ENCODE data around the gene ZNG1B.
A peak's percentile ranks its signal among the peaks of the same experiment; 100 is the strongest.
"Not testable (repeated sequence)": the region's sequence is repeated elsewhere in the genome, so short reads cannot be mapped to it uniquely, and the experiment has no call there.

ZNG1B gene

DNA sequence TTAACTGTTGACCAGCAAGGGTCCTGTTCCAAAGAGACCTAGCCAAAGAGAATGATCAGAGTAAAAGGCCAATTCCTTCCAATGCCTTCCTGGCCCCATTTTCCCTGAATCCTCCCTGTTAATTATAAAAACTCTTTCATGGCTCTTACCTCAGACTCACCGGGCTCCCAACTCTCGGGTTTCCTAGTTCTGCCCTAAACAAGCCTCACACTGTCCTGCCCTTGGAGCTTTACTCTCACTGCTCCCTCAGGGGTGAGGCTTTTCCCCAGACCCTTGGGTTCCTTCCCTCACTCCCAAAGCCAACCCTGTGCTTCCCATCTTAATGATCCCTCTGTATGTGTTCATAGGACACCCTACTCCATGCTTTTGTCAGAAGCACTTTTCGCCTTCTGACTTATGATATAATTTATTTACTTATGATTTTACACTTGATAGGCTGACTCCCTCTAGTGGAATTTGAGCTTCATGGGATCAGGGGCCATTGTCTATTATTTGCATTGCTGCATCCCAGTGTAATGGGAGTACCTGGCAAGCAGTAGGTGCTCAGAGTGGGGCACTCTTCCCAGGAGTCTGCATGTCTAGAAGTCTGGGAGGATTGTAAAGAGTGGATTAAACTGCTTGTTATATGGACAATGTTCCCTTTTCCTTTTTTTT, 29.9 kb upstream of the ZNG1B start:
- H3K4me2 ChIP-seq = no peak overlapping the region

DNA sequence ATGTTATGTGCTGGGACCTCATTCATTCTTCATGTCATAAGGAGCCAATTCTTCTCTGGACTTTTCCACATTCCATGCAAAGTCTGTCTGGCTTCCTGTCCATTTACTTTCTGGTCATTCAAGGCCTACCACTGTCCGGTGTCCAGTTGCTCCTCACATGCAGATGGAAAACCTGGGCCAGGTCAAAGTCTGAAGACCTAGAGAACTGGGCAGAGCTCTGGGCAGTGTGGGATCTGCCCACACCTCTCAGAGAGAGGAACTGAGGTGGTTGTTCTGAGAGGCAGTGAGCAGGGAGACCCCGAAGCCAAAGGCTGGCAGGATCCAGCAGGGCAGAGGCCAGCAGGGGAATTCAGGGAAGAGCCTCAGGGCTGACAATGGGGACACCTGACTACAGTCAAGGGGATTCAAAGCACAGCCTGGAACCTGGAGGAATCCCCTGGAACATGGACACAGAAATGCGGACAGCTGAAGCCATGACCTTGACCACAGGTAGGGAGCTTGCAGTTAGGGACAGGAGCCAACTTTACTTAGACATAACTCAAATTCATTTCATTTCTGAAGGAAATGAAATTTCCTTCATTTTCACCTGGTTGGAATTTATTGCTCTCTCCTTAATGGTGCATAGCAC, 25.7 kb upstream of the ZNG1B start:
- H3K79me2 ChIP-seq (ENCODE audit: insufficient read depth, low read depth); H3K9ac ChIP-seq; H3K27me3 ChIP-seq (ENCODE audit: insufficient read depth, low read depth); H3K4me1 ChIP-seq (ENCODE audit: low read depth, poor library complexity, severe bottlenecking); H3K27ac ChIP-seq; H4K20me1 ChIP-seq (ENCODE audit: insufficient read depth); H3K36me3 ChIP-seq (ENCODE audit: insufficient read depth); H3K4me3 ChIP-seq (IDR thresholded peaks at IDR 0.05; ENCODE audit: insufficient read depth, low read depth, low read length); H2AFZ ChIP-seq (ENCODE audit: low read depth); H3K4me2 ChIP-seq: not testable (repeated sequence)

More for the DNA sequence above, 29.9 kb upstream of the ZNG1B start:
- Histone ChIP-seq H4K20me1 (ENCODE audit: insufficient read depth) (no peaks in the 10 kb centered on the region), H3K27me3 (ENCODE audit: insufficient read depth, low read depth) (no peaks in the 10 kb centered on the region), H3K79me2 (ENCODE audit: insufficient read depth, low read depth) (no peaks in the 10 kb centered on the region), H2AFZ (ENCODE audit: low read depth) (no peak overlapping the region), H3K4me1 (ENCODE audit: low read depth, poor library complexity, severe bottlenecking) (no peaks in the 10 kb centered on the region), H3K9ac (no peak overlapping the region), H3K36me3 (ENCODE audit: insufficient read depth) (no peaks in the 10 kb centered on the region), H3K27ac (no peak overlapping the region), H3K4me3 (IDR thresholded peaks at IDR 0.05; ENCODE audit: insufficient read depth, low read depth, low read length) (no peak overlapping the region)
- TF ChIP-seq, protein P1, sequence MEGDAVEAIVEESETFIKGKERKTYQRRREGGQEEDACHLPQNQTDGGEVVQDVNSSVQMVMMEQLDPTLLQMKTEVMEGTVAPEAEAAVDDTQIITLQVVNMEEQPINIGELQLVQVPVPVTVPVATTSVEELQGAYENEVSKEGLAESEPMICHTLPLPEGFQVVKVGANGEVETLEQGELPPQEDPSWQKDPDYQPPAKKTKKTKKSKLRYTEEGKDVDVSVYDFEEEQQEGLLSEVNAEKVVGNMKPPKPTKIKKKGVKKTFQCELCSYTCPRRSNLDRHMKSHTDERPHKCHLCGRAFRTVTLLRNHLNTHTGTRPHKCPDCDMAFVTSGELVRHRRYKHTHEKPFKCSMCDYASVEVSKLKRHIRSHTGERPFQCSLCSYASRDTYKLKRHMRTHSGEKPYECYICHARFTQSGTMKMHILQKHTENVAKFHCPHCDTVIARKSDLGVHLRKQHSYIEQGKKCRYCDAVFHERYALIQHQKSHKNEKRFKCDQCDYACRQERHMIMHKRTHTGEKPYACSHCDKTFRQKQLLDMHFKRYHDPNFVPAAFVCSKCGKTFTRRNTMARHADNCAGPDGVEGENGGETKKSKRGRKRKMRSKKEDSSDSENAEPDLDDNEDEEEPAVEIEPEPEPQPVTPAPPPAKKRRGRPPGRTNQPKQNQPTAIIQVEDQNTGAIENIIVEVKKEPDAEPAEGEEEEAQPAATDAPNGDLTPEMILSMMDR (conservative IDR thresholded peaks at IDR 0.05; ENCODE audit: low read depth, low read length) = 0 out of 2 replicates have a peak, but pooled peaks have one; percentile 24

DNA sequence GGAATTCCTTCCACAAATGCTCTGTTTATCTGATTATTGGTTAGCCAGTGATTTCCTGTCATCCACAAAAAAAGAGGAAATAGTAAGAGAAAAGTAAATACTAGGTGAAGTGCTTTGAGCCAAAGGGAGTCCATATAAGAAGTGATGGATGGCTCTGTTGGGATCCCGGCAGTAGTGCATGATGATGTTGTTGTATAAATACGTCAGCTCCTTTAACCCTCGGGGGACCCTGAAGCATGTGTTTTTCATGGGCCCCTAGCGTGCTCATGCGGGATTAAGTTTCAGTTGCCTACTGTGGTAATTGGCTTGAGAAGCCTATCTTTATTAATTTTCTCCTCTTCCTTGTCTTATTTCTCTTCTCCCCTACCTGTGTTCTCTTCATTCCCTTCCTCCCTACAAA, 24.7 kb upstream of the ZNG1B start:
- H3K27me3 ChIP-seq (ENCODE audit: insufficient read depth, low read depth); H3K27ac ChIP-seq; H3K4me1 ChIP-seq (ENCODE audit: low read depth, poor library complexity, severe bottlenecking); H2AFZ ChIP-seq (ENCODE audit: low read depth); H3K4me2 ChIP-seq; H3K9ac ChIP-seq; H3K79me2 ChIP-seq (ENCODE audit: insufficient read depth, low read depth); H3K36me3 ChIP-seq (ENCODE audit: insufficient read depth); H3K4me3 ChIP-seq (IDR thresholded peaks at IDR 0.05; ENCODE audit: insufficient read depth, low read depth, low read length); H4K20me1 ChIP-seq (ENCODE audit: insufficient read depth): not testable (repeated sequence)

DNA sequence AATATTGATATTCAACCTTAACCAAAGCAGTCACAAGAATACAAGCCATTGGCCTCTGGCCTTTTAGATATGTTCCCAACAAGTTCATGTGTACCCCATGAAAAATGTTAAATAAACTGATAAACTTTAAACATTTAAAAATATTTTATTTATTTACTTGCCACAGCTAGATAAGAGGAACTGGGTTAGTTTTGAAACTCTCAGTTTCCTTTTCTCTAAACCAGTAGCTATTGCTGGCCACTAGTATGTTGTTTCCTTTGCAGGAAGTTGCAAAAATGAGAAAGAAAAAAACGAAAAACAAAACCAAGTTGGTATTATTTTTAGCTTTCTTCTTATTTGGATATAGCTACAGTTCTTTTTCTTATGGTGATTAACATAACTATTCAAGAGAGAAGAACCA, 5.7 kb upstream of the ZNG1B start:
- not testable (repeated sequence) for H3K27ac ChIP-seq; H2AFZ ChIP-seq (ENCODE audit: low read depth); H3K4me2 ChIP-seq; H3K27me3 ChIP-seq (ENCODE audit: insufficient read depth, low read depth); H3K4me1 ChIP-seq (ENCODE audit: low read depth, poor library complexity, severe bottlenecking); H3K9ac ChIP-seq; H3K36me3 ChIP-seq (ENCODE audit: insufficient read depth); H3K79me2 ChIP-seq (ENCODE audit: insufficient read depth, low read depth); H3K4me3 ChIP-seq (IDR thresholded peaks at IDR 0.05; ENCODE audit: insufficient read depth, low read depth, low read length); H4K20me1 ChIP-seq (ENCODE audit: insufficient read depth)

DNA sequence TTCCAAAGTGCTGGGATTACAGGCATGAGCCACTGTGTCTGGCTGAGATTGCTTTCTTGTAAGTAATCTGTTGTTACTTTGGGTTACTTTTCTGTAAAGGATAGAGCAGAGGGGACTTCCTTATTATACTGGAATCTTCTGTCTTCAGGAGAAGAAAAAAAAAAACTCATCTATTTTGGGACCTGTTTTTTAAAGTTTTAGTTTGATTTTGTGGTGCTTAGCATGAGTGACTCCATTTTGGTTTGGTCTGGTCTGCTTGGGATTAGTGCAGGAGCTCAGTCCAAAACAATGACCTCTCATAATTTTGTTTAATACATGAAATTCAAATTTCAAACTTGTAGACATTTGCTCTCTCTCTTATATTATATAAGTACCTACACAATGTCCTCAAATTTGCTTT, 4.0 kb upstream of the ZNG1B start:
- not testable (repeated sequence) for H3K4me3 ChIP-seq (IDR thresholded peaks at IDR 0.05; ENCODE audit: insufficient read depth, low read depth, low read length); H2AFZ ChIP-seq (ENCODE audit: low read depth); H3K27ac ChIP-seq; H3K4me2 ChIP-seq; H3K79me2 ChIP-seq (ENCODE audit: insufficient read depth, low read depth); H3K36me3 ChIP-seq (ENCODE audit: insufficient read depth); H3K4me1 ChIP-seq (ENCODE audit: low read depth, poor library complexity, severe bottlenecking); H4K20me1 ChIP-seq (ENCODE audit: insufficient read depth); H3K27me3 ChIP-seq (ENCODE audit: insufficient read depth, low read depth); H3K9ac ChIP-seq

DNA sequence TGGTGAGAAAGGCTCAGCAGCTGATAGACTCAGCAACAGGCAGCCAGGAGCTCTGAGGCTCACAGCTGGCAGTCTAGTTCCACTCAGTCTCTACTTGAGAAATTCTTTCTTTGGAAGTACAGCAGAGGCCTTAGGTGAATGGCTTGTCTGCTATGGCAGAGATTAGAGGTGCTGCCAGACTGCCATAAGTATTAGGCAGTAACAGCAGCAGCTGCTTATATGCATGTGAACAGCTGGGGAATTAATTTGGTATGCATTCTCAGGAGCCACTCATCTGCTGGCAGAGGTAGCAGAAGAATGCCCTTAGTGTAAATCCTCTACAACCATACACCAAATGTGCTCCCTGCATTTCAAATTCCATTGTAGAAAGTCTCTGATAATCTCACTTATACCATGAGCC, 28.3 kb downstream of the ZNG1B start:
- H3K79me2 ChIP-seq (ENCODE audit: insufficient read depth, low read depth); H4K20me1 ChIP-seq (ENCODE audit: insufficient read depth); H3K4me1 ChIP-seq (ENCODE audit: low read depth, poor library complexity, severe bottlenecking); H3K27me3 ChIP-seq (ENCODE audit: insufficient read depth, low read depth); H2AFZ ChIP-seq (ENCODE audit: low read depth); H3K36me3 ChIP-seq (ENCODE audit: insufficient read depth); H3K27ac ChIP-seq; H3K9ac ChIP-seq; H3K4me2 ChIP-seq; H3K4me3 ChIP-seq (IDR thresholded peaks at IDR 0.05; ENCODE audit: insufficient read depth, low read depth, low read length): not testable (repeated sequence)

DNA sequence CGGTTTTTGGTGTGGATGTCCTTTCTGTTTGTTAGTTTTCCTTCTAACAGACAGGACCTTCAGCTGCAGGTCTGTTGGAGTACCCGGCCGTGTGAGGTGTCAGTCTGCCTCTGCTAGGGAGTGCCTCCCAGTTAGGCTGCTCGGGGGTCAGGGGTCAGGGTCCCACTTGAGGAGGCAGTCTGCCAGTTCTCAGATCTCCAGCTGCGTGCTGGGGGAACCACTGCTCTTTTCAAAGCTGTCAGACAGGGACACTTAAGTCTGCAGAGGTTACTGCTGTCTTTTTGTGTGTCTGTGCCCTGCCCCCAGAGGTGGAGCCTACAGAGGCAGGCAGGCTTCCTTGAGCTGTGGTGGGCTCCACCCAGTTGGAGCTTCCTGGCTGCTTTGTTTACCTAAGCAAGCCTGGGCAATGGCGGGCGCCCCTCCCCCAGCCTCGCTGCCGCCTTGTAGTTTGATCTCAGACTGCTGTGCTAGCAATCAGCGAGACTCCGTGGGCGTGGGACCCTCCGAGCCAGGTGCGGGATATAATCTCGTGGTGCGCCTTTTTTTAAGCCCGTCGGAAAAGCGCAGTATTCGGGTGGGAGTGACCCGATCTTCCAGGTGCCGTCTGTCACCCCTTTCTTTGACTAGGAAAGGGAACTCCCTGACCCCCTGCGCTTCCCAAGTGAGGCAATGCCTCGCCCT, 39.3 kb downstream of the ZNG1B start:
- not testable (repeated sequence) for H4K20me1 ChIP-seq (ENCODE audit: insufficient read depth); H3K79me2 ChIP-seq (ENCODE audit: insufficient read depth, low read depth); H3K27me3 ChIP-seq (ENCODE audit: insufficient read depth, low read depth); H2AFZ ChIP-seq (ENCODE audit: low read depth); H3K36me3 ChIP-seq (ENCODE audit: insufficient read depth); H3K27ac ChIP-seq; H3K4me1 ChIP-seq (ENCODE audit: low read depth, poor library complexity, severe bottlenecking); H3K4me2 ChIP-seq; H3K4me3 ChIP-seq (IDR thresholded peaks at IDR 0.05; ENCODE audit: insufficient read depth, low read depth, low read length); H3K9ac ChIP-seq

DNA sequence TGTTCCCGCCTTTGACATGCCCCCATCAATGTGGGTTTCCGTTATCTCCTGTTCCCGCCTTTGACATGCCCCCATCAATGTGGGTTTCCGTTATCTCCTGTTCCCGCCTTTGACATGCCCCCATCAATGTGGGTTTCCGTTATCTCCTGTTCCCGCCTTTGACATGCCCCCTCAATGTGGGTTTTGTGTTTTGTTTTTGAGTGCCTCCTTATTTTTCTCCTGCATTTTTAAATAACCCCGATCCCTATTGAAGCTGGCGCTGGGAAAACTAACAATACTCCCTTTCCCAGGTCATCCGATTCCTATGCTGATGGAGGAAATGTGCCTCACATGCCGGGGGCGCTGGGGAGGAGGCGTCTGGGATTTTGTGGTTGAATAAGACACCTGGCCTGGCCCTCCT, 59.0 kb downstream of the ZNG1B start:
- not testable (repeated sequence) for H3K9ac ChIP-seq; H3K27ac ChIP-seq; H3K79me2 ChIP-seq (ENCODE audit: insufficient read depth, low read depth); H3K4me3 ChIP-seq (IDR thresholded peaks at IDR 0.05; ENCODE audit: insufficient read depth, low read depth, low read length); H3K27me3 ChIP-seq (ENCODE audit: insufficient read depth, low read depth); H2AFZ ChIP-seq (ENCODE audit: low read depth); H4K20me1 ChIP-seq (ENCODE audit: insufficient read depth); H3K4me2 ChIP-seq; H3K4me1 ChIP-seq (ENCODE audit: low read depth, poor library complexity, severe bottlenecking); H3K36me3 ChIP-seq (ENCODE audit: insufficient read depth)

DNA sequence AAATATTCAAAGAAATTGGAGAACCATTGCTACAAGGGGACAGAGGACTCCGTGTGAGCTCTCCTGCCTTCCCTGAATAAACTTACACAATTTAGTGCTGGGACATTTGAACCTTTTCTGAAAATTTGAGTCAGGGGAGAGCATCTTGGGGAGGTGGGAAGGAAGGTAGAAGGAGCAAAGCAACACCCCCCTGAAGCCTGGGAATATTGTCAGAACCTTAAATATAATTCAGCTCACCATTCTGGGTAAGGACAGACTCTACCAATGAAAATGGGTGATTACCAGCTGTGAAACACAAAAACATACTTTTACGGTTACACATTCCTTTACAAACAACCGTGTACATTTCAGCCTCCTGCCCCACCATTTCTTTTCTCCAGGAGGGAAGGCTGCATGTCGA, 60.9 kb downstream of the ZNG1B start, which contains the start of gene FOXD4L1:
FOXD4L1 (plus strand) TSS at position 301 of the 400 bp plus-strand sequence. CDS start 592 bp downstream, outside the sequence.
- H4K20me1 ChIP-seq (ENCODE audit: insufficient read depth); H3K4me3 ChIP-seq (IDR thresholded peaks at IDR 0.05; ENCODE audit: insufficient read depth, low read depth, low read length); H3K4me2 ChIP-seq; H3K27me3 ChIP-seq (ENCODE audit: insufficient read depth, low read depth); H3K36me3 ChIP-seq (ENCODE audit: insufficient read depth); H3K4me1 ChIP-seq (ENCODE audit: low read depth, poor library complexity, severe bottlenecking); H2AFZ ChIP-seq (ENCODE audit: low read depth); H3K9ac ChIP-seq; H3K79me2 ChIP-seq (ENCODE audit: insufficient read depth, low read depth); H3K27ac ChIP-seq: not testable (repeated sequence)
